T-helper 1 cell treated with Interleukin-12 subunit alpha and Interleukin-12 subunit beta and Interleukin-4 antibody, amounts not matched to agents 30 ng/mL and 1 ng/mL, for 36 hours (primary cell): ENCODE data around the gene GFPT2. TPM values are rescaled to one million over a fixed set of nuclear protein-coding genes. Genes with fewer than 3 reads are reported as not detected.

Experiments used
- intact Hi-C: fragments of 100-400 bp; cut with micrococcal nuclease; formaldehyde crosslinking; loops from one replicate; pipeline ENCODE4 v1.15.1; 2024
- total RNA-seq: library from RNA; stranded (reverse); gene quantifications from 2 replicates; pipeline ENCODE4 v1.2.3, GENCODE V29; 2022

Gene GFPT2
- total RNA-seq, 1 donor from 2014 or later, result not detected

GRCh38 chr5:180352116-180353047 lies 754 bp downstream of the GFPT2 start:
- intact Hi-C loops, result loop anchor here (1.0 kb wide), 3 partner anchors 24 to 142 kb away; partner anchors contain the start of gene CNOT6

GRCh38 chr5:180350711-180351465 lies 2.2 kb downstream of the GFPT2 start:
- intact Hi-C loops, result no loop called here

DNA sequence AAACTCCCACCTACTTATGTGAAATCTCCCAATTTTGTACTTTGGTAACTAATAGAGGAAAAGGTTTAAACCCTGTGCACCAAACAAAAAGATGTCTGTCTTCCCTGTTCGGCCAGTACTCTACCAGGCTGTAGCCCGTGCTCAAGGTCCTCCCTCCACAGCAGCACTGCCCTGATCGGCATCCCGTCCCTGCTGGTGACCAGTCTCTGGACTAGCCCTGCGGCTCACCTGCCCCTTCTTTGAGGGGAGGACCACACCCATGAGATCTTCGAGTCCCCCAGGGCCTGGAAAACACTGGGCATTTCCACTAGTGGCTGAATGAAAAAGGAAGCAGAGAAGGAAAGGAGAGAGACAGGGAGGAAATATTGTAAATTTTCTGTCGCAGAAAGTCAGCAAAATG lies 2.8 kb downstream of the GFPT2 start:
- intact Hi-C loops, result no loop called here

GRCh38 chr5:180349391-180349790 lies 3.7 kb downstream of the GFPT2 start:
- intact Hi-C loops, result no loop called here

DNA sequence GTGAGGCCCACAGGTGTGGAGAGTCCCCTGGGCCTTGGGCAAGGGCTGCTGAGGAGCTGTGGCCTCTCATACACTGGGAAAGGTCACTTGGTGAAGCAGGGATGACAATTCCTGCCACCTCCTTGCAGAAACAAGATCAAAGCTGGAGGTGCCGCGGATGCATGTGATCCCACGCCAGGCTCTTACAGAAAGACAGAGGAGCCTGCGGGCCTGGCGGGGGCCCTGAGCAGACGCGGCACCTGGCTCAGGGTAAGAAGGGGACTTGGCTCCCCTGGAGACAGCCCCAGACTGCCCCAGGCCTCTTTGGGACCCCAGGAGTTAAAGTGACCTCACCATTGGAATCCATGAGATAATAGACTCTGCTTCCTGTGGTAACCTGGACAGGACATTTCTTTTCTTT lies 4.8 kb downstream of the GFPT2 start:
- intact Hi-C loops, result no loop called here

- intact Hi-C loops, result no loop called here
Measured at GRCh38 chr5:180347702-180348101, 5.4 kb downstream of the GFPT2 start.

- intact Hi-C loops, result no loop called here
Measured at GRCh38 chr5:180346358-180346757, 6.8 kb downstream of the GFPT2 start.

- intact Hi-C loops, result no loop called here
Measured at GRCh38 chr5:180345781-180346180, 7.4 kb downstream of the GFPT2 start.

DNA sequence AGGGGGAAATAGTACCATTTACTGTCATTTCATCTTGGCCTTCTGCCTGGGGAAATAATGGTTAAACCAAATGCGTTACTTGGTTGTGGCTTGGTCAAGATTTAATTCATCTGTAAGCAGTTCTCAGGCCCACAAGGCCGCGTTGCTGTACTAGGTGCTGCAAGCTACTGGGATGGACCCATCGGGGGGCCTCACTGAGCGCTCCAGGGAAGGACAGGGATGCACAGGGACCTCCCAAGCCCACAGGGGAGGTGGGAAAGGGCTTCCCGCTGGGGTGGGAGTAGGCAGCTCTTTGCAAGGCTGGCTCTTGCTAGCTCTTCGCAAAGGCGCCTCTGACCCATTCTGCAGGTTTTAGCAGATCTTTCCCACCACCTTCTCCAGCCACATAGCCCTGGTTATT lies 8.0 kb downstream of the GFPT2 start:
- intact Hi-C loops, result no loop called here

- intact Hi-C loops, result no loop called here
Measured at GRCh38 chr5:180344696-180344999, 8.5 kb downstream of the GFPT2 start.

GRCh38 chr5:180343831-180344695 lies 9.1 kb downstream of the GFPT2 start:
- intact Hi-C loops, result no loop called here

DNA sequence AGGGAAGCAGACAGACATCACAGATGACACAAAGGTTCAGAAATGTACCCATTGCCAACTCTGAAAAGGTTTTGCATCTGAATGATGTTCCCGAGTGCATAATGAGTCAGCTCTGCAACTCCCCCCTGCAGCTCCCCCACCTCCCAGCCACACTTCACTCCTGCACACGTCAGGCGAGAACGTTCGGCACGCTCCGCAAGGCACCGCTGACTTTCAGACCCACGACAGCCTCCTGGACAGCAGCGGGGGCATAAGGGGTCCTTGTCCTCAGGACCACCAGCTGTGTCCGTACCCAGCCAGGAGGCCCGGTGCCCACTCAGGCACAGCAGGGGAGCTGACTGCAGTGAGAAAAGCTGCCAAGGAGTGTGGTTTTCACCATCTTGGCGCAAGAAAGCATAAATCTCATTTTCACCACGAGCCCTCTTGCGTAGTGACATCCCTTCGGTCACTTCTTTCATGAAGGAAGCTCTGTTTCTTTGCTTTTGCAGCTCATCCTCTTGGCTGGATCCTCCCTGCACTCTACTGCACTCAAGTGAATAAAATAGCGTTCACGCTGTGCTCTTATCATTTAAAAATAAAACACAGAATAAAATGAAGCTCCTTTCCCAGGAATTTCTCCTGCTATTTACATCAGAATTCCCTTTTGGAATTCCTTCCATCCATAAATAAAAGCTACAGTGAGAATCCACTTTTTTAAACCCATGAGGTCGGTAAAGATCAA lies 9.9 kb downstream of the GFPT2 start:
- intact Hi-C loops, result no loop called here

DNA sequence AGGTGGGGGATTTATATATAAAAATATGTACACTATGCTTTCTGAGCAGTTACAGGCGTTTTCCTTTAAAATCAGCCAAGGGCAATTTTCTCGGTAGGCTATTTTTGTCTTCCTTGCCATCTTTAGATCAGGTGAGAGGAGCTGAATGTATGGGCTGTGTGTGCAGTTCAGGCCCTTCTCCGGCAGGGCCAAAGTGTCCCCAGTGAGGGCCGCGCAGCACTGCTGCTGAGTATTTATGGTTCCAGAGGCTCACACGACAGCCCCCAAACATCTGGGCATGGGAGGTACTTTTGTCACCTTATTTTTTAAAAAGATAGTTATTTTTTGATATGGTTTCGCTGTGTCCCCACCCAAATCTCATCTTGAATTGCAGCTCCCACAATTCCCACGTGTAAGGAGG lies 11.5 kb downstream of the GFPT2 start:
- intact Hi-C loops, result no loop called here

- intact Hi-C loops, result no loop called here
Measured at GRCh38 chr5:180340856-180341255, 12.3 kb downstream of the GFPT2 start.

GRCh38 chr5:180339583-180340183 lies 13.5 kb downstream of the GFPT2 start:
- intact Hi-C loops, result no loop called here

GRCh38 chr5:180338001-180338707 lies 15.0 kb downstream of the GFPT2 start:
- intact Hi-C loops, result no loop called here

DNA sequence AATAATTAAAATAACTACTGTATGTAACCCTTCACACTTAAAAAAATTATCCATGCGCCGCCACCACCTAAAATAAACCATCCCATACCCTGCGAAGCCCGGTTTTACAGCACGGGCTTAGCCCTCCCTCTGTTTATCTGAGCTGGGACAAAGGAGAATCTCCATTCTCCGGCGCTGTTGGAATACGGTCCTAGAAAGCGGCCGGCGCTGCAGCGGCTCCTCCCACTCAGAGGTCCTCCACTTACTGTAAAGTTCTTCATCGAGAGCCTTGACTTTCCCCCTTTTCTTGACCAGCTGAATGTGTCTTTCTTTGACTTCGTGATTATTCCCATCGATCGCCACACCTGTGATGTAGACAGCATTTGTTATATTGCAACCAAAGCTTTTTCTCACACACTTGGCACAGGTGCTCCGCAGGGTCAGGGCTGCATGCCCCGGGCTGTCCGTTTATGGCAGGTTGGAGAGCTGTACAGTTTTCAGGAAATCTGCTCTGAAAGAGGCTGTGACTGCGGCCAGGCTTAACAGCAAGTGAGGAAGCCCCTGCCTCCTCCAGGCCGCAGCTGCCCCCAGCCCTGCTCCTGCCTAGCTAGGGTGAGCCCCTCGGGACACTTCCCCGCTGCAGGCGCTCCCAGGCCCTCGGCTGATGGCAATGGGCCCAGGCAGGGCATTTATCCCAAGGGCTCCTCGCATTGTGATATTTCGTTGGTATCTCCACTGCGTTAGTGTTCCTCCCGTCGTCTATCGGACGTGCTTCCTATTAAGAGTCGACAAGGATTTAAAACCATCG lies 16.7 kb downstream of the GFPT2 start:
- intact Hi-C loops, result no loop called here

DNA sequence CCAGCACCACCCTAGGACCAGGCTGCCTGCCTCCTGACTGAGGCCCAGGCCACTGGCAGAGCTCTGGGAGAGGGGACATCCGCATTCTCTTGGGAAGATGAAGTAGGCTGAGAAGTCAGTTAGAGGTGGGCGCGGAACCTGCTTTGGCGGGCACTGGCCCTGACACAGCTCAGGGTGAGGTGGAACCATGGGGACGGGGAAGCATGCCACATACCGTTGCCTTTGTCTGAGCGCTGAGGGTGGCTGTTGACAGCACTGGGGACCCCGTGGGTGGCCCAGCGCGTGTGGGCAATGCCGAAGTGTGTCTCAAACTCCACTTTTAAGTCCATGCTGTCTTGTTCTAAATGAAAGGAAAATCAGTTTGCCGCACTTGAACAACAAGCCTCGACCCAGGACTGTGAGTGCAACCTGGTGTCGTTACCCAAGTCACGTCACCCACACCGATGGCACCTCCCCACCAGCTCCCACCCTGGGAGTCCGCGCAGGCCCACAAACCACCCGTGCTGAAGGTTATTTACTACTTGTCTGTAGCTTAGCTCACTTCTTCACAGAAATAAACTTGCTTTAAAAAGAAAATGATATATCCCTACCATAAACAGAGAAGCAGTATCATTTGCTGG lies 17.4 kb downstream of the GFPT2 start:
- intact Hi-C loops, result no loop called here
